Measurements from ENCODE around the gene IFT27.

Gene IFT27

GRCh38 chr22:36753120-36753802, 22.7 kb downstream of the IFT27 start:
- intact Hi-C loops (cut with DNase I), result no loop called here
- DNase-seq, result peak in 2 of 10 donors; percentile 9 to 14

GRCh38 chr22:36746375-36746970, 29.4 kb downstream of the IFT27 start:
- DNase-seq, result peak in 1 of 10 donors; percentile 52
- intact Hi-C loops (cut with DNase I), result no loop called here

GRCh38 chr22:36745301-36745995, 30.5 kb downstream of the IFT27 start:
- DNase-seq, result peak in 2 of 10 donors; percentile 22 to 30

GRCh38 chr22:36744791-36745190, 31.1 kb downstream of the IFT27 start:
- intact Hi-C loops (cut with DNase I), result no loop called here
- peak in 2 of 10 donors; percentile 41 to 42 for DNase-seq

More at GRCh38 chr22:36745301-36745995, 30.5 kb downstream of the IFT27 start:
- intact Hi-C loops (cut with DNase I), result no loop called here

DNA sequence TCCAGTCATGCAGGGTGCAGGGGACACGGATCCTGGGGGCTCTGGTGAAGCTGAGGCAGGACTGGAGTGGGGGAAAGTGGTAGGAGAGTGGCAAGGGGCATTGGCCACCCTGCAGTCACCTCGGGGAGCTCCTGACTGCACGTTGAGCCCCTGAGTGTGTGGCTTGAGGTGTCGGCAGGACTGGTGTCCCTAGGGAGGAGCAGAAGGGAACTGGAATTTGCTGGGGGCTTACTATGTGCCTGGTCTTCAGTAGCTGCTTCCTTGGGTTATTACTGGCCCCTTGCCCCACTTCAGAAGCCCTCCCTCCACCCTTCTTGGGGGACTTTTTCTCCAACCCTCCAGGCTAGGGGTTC, 31.5 kb downstream of the IFT27 start:
- intact Hi-C loops (cut with DNase I), result no loop called here
- DNase-seq, result no peak

DNA sequence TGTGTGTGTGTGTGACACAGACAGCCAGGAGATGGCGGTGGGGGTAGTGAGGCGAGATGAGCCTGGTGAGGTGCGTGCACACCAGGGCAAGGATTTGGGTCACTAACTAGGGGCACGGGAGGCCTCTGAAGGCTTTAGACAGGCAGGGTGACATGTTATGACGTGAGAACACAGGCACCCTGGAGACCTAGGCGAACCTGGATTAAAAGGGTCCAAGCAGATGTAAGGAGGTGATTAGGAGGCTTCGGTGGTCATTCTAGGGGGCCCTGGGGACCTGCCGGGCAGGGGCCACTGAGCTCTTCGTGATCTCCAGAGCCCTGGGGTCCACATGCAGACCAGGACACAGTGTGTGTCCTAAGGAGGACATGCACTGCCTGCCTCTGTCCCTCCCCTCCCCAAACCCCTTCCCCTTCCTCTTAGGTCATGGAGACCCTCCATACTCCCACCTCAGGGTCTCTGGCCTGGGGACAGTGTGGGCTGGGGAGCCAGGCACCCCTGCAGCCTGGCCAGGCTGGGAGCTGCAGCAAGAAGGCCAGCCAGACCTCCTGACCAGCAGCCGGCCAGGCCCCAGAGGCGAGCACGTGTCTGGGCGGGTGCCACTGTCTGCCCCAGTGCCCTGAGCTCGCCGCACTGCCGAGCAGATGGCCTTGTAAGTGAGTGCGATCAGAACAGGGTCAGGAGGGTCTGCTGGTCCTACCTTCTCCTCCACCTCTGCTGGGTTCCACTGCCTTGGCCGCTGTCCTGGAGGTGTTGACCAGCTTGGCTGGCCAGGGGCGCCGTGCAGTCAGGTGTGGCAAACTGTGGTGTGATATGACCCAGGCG, 32.1 kb downstream of the IFT27 start:
- DNase-seq, result peak in 2 of 10 donors; percentile 65 to 87
- intact Hi-C loops (cut with DNase I), result no loop called here

GRCh38 chr22:36743011-36743410, 32.9 kb downstream of the IFT27 start:
- intact Hi-C loops (cut with DNase I), result no loop called here
- peak in 2 of 10 donors; percentile 49 to 61 for DNase-seq

- intact Hi-C loops (cut with DNase I), result no loop called here
- DNase-seq, result peak in 1 of 10 donors; percentile 5
Observed at GRCh38 chr22:36741968-36742367, 34.0 kb downstream of the IFT27 start.

- intact Hi-C loops (cut with DNase I), result no loop called here
- DNase-seq, result peak in 1 of 10 donors; percentile 12
Observed at GRCh38 chr22:36741204-36741793, 34.6 kb downstream of the IFT27 start.

GRCh38 chr22:36740716-36741115, 35.2 kb downstream of the IFT27 start:
- peak in 1 of 10 donors; percentile 16 for DNase-seq
- intact Hi-C loops (cut with DNase I), result no loop called here

DNA sequence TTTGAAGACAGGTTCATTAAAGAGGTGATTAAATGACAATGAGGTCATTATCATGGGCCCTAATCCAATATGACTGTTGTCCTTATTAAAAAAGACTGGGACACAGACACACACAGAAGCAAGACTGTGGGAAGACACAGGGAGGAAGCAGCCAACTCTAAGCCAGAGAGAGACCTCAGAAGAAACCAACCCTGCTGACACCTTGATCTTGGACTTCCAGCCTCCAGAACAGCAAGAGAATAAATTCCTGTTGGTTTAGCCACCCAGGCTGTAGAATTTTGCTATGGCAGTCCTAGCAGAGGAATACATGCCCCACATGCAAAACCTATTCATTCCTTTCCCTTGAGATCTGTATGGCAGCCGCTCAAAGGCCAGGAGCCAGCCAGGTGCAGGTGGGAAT, 36.7 kb downstream of the IFT27 start:
- intact Hi-C loops (cut with DNase I), result no loop called here
- peak in 1 of 10 donors; percentile 39 for DNase-seq

- DNase-seq, result peak in 1 of 10 donors; percentile 33
- intact Hi-C loops (cut with DNase I), result no loop called here
Observed at GRCh38 chr22:36738416-36739020, 37.4 kb downstream of the IFT27 start.

DNA sequence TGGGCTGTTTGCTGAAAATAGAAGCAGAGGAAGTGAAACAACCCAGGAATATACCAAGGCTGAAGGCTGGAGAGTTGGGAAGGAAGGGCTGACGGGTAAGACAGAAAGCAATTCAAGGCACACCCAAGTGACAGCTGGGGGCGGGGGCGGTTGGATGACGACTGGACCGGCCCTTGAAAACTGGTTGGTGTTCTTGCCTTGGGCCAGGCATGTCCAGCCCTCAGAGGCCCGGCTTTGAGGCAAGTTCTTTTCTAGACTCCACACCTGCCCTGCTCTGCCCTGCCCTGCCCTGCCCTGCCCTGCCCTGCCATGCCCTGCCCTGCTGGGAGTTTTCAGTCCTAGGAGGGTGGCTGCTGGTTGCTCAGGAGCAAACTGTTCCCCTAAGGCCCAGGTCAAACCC, 38.1 kb downstream of the IFT27 start:
- peak in 3 of 10 donors; percentile 19 to 86 (median 76) for DNase-seq
- intact Hi-C loops (cut with DNase I), result no loop called here

- intact Hi-C loops (cut with DNase I), result no loop called here
- peak in 1 of 10 donors; percentile 40 for DNase-seq
Observed at GRCh38 chr22:36736701-36737320, 39.1 kb downstream of the IFT27 start.

- intact Hi-C loops (cut with DNase I), result no loop called here
- peak in 8 of 10 donors; percentile 35 to 93 (median 69) for DNase-seq
Observed at GRCh38 chr22:36734171-36735058, 41.5 kb downstream of the IFT27 start.

GRCh38 chr22:36733271-36733670, 42.6 kb downstream of the IFT27 start:
- intact Hi-C loops (cut with DNase I), result no loop called here
- DNase-seq, result peak in 1 of 10 donors; percentile 21

DNA sequence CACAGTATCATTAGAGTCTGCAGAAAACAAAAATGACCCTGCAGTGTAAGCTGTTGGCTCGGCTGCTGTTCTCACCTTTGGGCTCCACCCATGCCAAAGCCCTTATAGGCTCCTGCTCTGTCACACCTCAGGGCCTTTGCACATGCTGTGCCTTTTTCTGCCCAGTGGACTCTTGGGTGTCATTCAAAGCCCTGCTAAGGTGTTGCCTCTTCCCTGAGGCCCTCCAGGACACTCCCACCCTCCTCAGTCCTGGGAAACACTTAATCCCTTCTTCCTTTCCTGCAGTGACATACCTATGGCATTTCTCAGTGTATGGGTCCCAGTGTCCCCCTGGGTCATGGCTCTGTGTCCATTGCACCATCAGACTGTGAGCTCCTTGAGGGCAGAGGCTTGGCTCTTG, 43.3 kb downstream of the IFT27 start:
- DNase-seq, result peak in 1 of 10 donors; percentile 49
- intact Hi-C loops (cut with DNase I), result no loop called here

GRCh38 chr22:36731916-36732315, 44.0 kb downstream of the IFT27 start:
- DNase-seq, result peak in 1 of 10 donors; percentile 12
- intact Hi-C loops (cut with DNase I), result no loop called here
